Hematopoietic multipotent progenitor cell treated with erythropoietin and hydrocortisone succinate and interleukin-3 and kit ligand, for 6 days (in vitro differentiated cells): ENCODE results near the gene CNPY1.
A peak's percentile ranks its signal among the peaks of the same experiment; 100 is the strongest.

Source experiments
- DNase-seq: peaks from one replicate; pipeline ENCODE4 v3.0.0-alpha.2; 2015

Gene CNPY1

DNA sequence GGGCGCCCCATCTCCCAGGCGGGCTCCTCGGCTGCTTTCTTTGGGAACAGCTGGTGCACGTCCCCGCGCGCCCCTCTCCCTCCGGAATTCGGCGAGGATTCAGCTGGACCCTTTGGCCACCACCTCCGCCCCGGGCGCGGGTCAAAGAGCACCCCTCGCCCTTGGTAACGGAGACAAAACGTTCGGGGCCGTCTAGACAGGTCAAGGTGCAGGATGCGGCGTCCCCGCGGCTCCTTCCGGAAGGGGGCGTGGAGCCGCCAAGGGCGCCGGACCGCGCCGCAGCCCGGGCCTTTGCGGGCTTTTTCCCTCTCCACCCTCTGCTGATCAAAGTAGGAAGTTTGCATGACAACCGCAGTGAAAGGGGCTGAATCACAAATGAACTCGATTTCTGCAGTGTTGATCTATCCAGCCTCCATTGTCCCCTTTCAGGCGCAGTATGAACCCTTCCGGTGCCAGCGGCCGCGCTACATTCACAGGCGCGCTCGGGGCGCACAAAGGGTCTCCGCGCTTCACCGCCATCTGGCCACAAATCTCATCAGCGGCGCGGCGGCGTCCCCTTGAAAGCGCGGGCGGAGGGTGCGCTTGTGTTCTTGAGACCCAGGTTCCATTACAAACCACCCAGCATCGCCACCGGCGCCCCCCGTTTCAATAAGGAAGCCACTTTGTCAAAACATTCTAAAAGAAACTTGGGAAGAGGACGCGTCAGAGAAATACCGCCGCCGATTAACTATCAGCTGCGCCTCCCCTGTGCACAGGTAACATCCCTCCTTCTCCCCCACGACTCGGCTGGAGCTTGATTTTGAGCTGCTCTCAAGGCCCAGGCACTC lies 36.4 kb downstream of the CNPY1 start:
- DNase-seq, result no peak

DNA sequence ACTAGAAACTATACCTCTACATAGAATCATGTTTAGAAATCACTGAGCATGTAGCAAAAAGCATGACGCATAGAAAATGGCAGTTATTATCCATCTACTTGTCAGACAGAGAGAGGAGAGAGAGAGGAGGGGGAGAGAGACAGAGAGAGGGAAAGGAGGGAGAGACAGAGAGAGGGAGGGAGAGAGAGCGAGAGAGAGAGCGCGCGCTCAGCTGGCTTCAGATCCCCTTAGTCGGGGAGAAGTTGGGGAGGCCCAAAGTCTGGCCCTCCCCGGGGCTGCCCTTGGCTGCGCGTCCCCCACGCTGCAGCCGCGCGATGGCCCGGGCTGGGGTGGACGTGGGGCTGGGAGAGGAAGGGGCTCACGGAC lies 37.0 kb downstream of the CNPY1 start:
- no peak for DNase-seq

DNA sequence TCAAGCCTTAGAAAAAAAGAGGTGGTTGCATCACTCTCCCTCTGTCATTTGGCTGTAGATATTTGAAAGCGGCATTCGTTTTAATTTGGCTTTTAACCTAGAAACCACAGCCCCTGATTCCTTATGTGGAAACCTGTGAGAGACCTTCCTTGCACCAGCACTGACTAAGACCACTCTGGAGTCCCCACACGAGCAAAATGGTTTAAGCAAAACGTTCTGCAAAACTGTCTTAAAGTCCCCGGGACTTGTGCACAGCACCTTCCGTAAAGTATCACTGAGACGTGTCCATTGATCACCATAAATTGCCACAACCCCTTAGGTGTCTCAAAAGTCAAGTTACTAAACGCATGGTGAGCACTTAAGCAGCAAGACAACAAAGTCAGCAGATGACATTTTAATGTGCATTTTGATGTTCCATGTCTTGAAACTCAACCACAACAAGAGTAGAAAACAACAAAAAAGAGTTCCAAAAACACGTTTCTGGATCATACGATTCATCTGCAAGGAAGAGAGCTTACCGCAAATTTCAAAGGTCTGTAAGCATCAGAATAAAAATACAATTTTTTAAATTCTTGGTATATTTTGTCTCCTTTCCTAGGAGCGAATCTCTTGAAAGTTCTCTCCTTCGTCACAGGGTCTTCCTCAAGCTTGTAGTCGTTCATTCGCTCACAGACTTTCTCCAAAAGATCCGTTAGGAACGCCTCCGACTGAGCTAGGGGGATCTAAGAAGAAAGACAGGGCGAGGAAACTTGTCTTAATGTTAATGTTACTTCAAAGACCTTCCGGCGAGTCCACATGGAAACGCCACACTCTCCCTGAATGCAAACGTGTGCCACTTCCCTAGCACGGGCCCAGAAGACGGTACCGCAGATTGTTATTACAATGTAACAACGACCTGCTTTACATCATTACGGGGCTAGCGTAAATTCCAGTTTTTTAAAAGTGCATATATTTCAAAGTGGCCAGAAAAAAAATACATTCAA lies 37.7 kb downstream of the CNPY1 start:
- DNase-seq, result no peak

DNA sequence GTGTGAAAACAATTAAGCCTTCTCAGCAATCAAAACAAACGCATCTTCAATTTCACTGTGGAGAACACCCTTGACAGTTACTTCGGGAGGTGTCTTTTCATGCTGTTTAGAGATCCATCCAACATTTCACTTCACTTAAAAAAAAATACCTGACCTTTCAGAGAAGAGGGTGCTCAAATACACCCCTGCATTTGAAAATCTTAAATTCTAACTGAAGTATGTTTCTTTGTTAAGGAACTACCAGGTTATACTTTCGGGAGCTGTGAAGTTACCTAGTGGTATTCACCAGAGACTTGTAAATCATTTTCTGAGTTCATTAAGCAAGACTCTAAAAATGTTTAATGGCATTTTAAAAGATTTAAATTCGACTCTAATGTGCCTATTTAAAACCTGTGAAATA lies 38.8 kb downstream of the CNPY1 start:
- DNase-seq, result no peak

DNA sequence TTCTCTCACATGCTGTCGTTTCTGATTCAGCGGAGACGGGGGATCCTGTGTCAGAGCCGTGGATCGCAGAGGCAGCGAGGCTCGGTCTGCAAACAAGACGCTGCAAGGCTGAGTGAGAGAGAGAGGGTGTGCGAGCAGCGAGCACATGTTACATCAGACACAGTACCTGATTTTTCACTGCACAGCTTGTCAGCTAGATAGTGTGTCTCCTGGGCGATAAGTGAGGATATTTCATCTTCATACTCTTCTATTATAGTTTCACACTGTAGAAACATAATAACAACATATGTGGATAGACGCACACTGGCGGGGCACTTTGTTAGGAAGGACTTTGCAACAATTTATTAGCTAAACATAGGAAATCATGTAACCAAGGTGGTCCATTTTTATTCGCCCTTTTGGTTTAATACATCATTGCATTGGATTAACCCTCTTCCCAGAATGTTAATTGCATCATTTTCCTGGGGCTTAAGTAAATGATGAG lies 39.5 kb downstream of the CNPY1 start:
- DNase-seq, result no peak

DNA sequence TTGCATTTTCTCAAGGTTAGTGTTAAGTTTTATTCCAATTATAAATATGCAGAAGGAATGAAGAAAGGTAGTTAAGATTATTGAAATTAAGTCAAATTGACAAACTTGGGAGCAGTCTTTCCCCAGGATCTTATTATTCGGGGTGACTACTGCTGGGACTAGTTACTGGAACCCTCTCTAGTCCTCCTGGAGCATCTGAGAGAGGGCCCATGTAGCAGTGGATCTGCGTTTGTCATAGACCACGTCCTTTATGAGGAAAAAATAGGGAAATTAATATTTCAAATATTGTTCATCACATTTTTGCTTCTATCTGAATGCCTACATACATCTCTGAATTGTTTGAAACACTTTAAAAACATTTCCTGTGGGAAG lies 41.0 kb downstream of the CNPY1 start:
- DNase-seq, result no peak

DNA sequence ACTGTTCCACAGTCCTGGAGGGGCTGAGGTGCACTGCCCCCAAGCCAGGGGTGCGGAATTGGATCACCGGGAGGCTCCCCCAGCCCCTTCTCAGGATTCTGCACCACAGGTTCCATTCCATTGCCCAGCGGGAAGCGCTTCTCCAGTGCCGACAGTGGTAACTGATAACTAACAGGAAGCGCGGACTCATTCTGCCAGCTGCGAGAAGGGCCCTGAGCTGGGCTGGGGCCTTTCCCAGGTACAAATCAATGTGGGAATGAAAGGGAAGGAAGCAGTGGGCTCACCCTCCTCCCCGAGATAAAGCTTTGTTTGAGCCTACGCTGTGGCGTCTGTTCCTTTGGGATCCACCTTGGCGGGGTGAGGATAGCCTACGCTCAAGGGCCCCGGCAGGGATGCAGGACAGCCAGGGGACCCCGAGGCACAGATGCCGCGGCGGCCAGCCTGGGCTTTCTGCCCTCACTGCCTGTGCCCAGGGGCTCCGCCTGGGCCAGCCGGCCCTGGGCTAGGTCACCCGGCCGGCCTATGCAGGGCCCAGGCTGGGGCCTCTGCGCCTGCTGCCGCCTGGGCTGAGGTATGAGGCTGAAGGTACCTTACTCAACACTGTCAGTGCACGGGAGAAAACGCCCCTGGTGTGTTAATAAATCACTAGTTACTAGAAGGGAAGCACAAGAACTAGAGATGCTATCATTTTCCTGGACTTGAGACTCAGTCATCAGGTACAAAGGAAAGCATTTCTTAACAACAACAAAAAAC lies 49.0 kb downstream of the CNPY1 start:
- DNase-seq, result no peak

DNA sequence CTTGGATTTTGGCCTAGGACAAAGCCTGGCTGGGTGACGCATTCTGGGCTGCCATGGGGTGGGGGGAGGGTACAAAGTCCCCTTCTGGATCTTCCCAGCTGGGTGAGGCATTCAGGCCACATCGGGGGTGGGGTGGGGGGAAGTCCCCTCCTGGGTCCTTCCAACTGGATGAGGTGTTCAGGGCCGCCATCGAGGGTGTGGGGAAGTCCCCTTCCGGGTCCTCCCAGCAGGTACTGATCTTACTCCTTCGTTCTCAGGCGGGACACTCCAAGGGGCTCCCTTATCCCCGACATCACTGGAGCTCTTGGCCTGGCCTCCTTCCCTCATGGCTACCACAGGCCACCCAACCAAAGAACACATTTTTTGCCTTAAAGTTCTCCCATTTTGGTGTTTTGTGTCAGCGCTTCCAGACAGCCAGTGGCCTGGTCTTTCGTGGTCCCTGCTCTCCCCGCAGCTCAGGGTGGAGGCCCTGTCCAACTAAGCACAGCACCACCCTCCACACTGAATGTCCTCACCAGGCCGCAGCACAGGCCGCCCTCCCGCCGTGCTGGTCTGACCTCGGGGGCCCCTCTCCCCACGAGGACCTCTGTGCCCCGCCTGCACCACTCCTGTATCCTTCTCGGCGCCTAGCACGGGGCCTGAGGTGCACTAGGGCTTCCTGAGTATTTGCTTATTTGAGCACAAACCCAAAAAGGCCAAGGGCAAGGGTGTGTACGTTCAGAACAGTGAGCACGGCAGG lies 49.9 kb downstream of the CNPY1 start:
- no peak for DNase-seq

DNA sequence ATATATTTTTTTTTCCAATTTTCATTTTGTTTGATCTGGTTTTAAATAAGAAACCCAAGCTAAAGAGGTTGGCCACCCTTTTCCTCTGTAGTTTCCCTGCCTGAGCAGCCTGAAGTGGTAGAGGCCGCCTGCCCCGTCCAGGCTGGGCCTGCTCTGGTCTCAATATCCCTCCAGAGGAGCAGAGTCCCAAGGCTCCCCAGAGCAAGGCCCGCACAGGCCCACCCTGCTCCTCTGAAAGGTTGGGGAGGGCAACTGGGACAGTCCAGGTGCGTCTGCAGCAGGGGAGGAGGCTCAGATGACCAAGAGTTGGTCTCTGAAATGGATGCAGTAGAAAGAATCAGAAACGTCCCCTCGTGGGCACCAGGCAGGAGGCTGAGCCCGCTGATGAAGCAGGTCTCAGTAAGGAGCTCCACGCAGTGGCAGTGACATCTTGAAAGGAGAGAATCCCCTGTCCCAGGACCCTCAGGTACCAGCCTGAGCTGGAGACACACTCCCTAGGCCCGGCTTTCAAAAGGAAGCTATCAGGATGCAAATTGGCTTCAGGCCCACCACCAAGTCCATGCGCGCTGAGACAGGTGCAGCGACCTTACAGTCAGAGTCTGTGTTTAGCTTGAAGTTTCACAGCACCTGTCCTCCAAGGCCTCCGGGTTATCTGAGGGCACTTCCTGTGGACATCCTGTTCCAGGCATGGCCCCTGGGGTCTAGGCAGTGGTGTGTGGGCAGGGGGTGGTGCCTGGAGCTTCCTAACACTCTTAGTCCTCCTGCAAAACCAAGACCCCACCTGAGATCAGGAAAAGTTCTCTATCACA lies 50.7 kb downstream of the CNPY1 start:
- no peak for DNase-seq

DNA sequence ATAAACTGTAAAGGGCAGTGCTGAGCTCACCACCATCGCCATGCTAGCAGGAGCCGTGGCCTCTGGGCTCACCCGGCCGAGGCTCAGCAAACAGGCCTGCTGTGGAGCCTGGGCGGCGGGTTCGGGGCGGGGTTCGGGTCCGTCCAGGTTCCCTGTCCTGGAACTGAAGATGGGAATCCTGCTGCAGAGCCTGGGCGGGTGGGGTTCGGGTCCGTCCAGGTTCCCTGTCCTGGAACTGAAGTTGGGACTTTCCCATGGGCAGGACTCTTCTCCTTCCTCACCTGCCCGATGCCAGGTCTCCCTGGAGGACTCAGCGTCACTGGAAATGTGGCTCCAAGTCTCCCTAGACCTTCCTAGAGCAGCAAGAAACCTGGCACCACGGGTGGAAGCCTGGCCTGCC lies 51.8 kb downstream of the CNPY1 start:
- no peak for DNase-seq

DNA sequence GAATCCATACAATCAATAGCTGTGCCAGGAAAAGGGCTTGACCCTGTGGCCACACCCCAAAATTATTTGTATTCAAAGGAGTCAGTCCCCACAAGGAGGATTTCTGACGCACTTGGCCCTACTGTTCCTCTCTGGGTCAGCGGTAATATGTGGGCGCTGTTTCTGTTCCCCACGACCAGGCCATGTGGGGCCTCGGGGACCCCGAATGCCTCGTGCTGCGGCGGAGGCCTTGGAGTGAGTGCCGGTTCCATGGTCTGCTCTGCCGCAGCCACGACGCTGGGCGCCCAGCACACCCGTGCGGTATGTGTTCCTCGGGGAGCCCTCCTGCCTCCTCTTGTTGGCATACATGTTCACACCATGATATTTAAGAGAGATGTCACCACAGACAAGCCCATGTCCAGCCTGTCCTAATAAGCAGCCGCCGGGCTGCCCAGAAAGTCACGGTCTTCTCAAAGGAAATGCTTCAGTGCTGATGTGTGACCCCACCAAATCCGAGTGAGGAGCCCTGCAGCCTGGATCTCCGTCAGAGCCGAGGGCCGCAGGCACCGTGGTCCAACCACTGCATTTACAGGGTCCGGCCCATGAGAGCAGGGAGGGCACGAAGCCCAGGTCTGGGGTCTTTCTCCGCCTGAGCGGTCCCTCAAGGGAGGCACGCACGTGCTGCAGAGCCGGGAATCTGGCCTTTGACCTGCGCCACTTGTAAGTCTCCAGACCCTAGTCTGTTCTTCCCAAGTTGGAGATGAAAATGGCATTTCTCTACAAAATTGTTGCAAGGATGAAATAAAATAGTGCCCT lies 52.4 kb downstream of the CNPY1 start:
- DNase-seq, result no peak

DNA sequence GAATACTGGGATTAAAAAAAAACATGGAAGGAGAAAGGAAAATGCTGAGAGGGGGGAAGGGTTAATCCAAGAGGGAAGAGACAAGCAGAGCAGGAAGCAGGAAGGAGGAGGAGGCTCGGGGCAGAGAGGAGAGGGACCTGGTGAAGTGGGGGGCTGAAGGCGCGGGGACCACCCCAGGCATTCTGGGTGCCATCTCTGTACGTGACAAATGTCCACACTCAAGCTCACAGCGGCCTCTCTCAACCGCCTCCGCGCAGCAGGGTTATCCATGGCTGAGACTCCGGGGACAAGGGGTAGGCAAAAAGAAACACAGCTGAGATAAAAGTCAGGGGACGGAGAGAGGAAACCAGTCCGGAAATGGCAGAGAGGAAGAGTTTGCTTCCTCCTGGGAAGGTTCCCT lies 54.5 kb downstream of the CNPY1 start:
- no peak for DNase-seq

DNA sequence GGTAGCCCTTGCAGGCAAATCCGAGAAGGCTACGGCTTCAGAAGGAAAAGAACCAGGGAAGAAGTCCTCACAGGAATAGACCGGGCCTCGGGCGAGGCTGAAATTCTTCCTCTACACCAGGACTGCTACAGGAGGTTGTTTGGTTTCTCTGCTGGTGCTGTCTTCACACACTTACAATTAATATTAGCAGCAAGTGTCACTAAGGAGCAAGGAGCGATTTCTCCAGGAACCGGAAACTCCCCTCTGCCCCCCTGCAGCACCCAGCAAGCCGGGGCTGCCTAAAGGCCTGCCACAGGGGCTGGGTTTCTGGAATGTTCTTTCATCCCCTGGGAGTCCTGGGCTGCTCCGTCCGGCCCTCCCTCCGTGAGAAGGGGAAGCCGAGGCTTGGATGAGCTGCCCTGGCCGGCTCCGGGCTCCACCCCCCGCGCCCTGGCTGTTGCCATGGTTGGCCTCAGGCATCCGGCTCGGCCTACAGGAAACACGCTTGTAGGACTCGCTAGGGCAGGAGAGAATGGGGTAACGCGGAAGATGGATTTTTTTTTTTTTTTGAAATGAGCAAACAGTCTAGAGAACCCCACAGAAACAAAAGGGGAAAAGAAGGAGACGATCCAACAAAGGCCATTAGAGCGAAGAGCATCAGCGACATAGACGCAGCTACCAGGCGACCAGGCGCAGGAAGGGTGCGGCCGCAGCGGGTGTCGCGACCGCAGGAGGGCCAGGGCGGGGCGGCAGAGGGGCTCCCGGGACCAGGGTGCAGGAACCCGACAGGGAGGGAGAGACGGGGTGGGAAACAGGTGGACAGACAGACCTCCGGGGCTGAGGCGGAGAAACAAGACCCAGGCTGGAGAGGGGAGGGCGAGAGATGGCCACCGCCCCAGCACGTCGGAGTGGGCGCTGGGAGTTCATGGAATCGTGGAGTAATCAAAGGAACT lies 55.4 kb downstream of the CNPY1 start:
- peak; percentile 25 for DNase-seq

DNA sequence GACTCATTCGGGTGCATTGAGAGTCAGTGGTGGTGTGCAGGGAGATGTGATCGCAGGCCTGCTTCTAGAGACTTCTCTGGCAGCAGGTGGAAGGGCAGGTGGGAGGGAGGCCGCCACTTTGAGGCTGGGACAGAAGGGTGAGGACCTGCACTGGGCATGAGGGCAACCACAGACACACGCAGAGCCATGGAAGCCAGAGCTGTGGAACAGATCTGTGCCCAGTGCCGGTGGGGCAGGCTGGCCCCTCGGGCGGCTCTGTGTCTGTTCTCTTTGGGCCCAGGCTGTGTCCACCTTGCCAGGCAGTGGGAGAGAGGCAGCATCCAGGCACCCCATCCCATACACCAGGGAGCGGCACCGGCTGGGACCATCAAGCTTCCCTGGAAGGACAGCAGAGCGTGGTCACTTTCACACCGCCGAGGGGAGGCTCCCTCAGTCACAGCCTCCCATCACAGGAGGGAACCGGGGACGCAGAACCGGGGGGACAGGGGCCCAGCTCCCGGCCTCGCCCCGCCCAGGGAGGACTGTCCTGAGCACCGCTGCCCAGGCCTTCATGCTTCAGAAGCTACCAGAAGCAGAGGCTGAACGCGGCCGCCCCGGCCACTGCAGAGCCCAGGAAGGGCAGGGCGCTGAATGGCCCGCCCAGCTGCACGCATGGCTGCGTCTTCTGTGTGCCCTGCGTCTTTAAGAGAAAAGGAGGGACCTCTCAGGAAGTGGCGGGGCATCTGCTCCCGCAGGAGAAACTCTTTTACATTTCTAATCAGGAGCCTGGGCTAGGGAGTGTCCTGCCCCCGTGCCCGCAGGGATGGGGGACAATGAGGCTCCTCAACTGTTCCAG lies 56.3 kb downstream of the CNPY1 start:
- no peak for DNase-seq

DNA sequence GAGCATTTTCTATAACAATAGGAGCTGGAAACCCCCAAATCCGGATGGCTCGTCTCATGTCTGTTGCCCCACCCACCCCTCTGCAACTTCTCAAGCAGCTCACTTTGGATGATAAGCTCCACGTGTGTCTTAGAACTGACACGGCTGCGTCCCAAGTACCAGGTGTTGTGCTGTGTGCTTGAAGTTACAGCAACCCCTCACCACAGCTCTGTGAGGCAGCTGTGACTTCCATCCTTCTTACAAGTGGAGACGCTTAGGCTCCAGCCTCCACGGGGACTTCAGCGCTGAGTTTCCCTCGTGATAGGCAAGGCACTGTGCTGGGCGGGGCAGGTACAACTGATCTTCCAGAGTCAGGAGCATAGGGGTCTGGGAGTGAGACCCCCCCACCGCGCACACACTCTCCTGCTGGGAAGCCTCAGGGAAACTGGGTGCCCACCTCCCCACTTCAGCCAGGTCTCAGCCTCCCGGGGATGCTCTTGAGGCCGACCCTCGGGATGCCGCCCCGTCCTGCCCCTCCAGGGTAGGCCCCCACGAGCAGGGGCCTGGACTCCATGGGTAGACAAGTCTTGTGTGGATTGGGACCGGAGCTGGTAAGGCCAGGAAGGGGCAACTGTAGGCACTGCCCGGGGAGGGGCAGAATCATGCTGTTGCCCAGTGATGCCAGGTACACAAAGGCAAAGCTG lies 57.1 kb downstream of the CNPY1 start:
- no peak for DNase-seq

DNA sequence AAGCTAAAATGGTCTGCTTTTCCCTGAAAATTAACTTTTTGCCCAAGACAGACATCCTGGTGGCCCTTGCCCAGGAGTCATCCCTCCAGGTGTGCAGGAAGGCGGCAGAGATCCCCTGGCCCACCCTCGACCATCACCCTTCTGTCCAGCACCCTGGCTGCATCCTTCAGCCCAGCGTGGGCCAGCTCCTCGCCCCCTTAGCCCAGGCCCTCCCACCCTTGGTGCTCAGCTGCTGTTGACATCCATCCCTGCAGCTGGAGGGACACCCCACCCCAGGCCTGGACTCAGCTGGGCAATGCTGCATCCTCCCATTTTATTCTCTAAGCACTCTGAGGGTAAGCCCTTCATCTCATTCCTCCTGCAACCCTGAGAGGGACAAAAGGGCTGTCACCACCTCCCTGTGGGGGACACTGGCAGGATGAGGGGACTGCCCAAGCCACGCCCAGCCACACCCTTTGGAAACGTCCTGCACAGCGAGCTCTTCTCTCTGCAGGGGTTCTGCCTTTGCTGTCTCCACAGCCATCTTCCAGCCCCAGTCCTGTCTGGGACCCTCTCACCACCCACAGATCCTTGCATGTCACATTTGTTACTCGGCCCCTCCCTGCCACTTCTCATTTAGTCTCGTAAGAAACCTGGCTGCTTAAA lies 57.8 kb downstream of the CNPY1 start:
- no peak for DNase-seq
